RWPE2 (cell line): ENCODE data around the gene QDPR.

Source experiments
- ATAC-seq: fragments of 200-7000 bp; cut with Tn5 transposase; 3 replicates; pipeline ENCODE4 v1.9.1; 2021; ENCODE audit warnings: low read depth
- DNase-seq: peaks from one replicate; pipeline ENCODE4 v3.0.0-alpha.2; 2020; ENCODE audit warnings: low spot score
- H3K27ac ChIP-seq: fragments of 450-650 bp; 2 replicates; pipeline ENCODE4 v1.5.1; 2017; ENCODE audit warnings: mild to moderate bottlenecking; ENCODE audit not compliant: poor library complexity, severe bottlenecking
- H3K27me3 ChIP-seq: fragments of 250-450 bp; sonication (Bioruptor Pico); 2 replicates; pipeline ENCODE4 v1.5.1; 2021; ENCODE audit warnings: mild to moderate bottlenecking, moderate library complexity; ENCODE audit not compliant: insufficient read depth, poor library complexity, severe bottlenecking
- H3K36me3 ChIP-seq: fragments of 250-450 bp; sonication (Bioruptor Pico); 2 replicates; pipeline ENCODE4 v1.5.1; 2020; ENCODE audit warnings: low read depth, mild to moderate bottlenecking, moderate library complexity
- H3K4me1 ChIP-seq: fragments of 250-450 bp; sonication (Bioruptor Pico); 2 replicates; pipeline ENCODE4 v1.5.1; 2021; ENCODE audit warnings: mild to moderate bottlenecking, moderate library complexity; ENCODE audit not compliant: insufficient read depth, poor library complexity, severe bottlenecking
- H3K4me3 ChIP-seq: fragments of 250-450 bp; sonication (Bioruptor Pico); 2 replicates; pipeline ENCODE4 v1.5.1; 2021; ENCODE audit warnings: mild to moderate bottlenecking, moderate library complexity; ENCODE audit not compliant: severe bottlenecking
- H3K9me3 ChIP-seq: fragments of 250-450 bp; sonication (Bioruptor Pico); 2 replicates; pipeline ENCODE4 v1.5.1; 2021; ENCODE audit warnings: mild to moderate bottlenecking, moderate library complexity; ENCODE audit not compliant: severe bottlenecking
- CTCF ChIP-seq: fragments of 450-650 bp; IDR thresholded peaks from one replicate; pipeline ENCODE4 v1.5.1; 2017; ENCODE audit warnings: mild to moderate bottlenecking, moderate library complexity; ENCODE audit not compliant: poor library complexity, severe bottlenecking

The QDPR gene

GRCh38 chr4:17521595-17521994 lies 9.7 kb upstream of the QDPR start:
- Histone ChIP-seq H3K27ac (no peak overlapping the region), H3K4me1 (no peaks in the 10 kb centered on the region), H3K9me3 (no peaks in the 10 kb centered on the region), H3K27me3 (no peaks in the 10 kb centered on the region), H3K36me3 (no peaks in the 10 kb centered on the region), H3K4me3 (no peak overlapping the region)
- TF ChIP-seq CTCF, result no peak
- no peak for ATAC-seq
- no peak for DNase-seq

- no peaks in the 10 kb centered on the region for H3K27me3 ChIP-seq
- H3K9me3 ChIP-seq, result no peaks in the 10 kb centered on the region
- TF ChIP-seq CTCF, result no peak
- no peak for DNase-seq
- no peak for ATAC-seq
- no peak overlapping the region for H3K4me3 ChIP-seq
- no peaks in the 10 kb centered on the region for H3K36me3 ChIP-seq
- H3K27ac ChIP-seq, result no peak overlapping the region
- peaks cover 12% of the 10 kb centered on the region for H3K4me1 ChIP-seq
Measured at GRCh38 chr4:17517664-17518063, 5.8 kb upstream of the QDPR start.

- H3K4me3 ChIP-seq, result no peak overlapping the region
- peaks cover 16% of the 10 kb centered on the region for H3K4me1 ChIP-seq
- no peaks in the 10 kb centered on the region for H3K9me3 ChIP-seq
- no peaks in the 10 kb centered on the region for H3K27me3 ChIP-seq
- H3K27ac ChIP-seq, result no peak overlapping the region
- DNase-seq, result no peak
- ATAC-seq, result no peak
- no peaks in the 10 kb centered on the region for H3K36me3 ChIP-seq
- TF ChIP-seq CTCF, result no peak
Measured at GRCh38 chr4:17516980-17517379, 5.1 kb upstream of the QDPR start.

GRCh38 chr4:17515445-17516407 lies 3.8 kb upstream of the QDPR start:
- Histone ChIP-seq H3K27me3 (no peaks in the 10 kb centered on the region), H3K4me1 (peaks cover 16% of the 10 kb centered on the region), H3K27ac (no peak overlapping the region), H3K36me3 (peaks cover under 1% of the 10 kb centered on the region), H3K4me3 (no peak overlapping the region), H3K9me3 (no peaks in the 10 kb centered on the region)
- no peak for ATAC-seq
- no peak for DNase-seq
- TF ChIP-seq CTCF, result no peak

- no peak for ATAC-seq
- no peak within 1 kb of the TSS for H3K27ac ChIP-seq
- no peaks in the 10 kb centered on the region for H3K9me3 ChIP-seq
- no peak for TF ChIP-seq CTCF
- H3K36me3 ChIP-seq, result peaks cover 9% of the 10 kb centered on the region
- no peak within 1 kb of the TSS for H3K4me3 ChIP-seq
- DNase-seq, result no peak
- peaks cover 16% of the 10 kb centered on the region for H3K4me1 ChIP-seq
- H3K27me3 ChIP-seq, result no peaks in the 10 kb centered on the region
Measured at GRCh38 chr4:17514865-17515264, 3.0 kb upstream of the QDPR start, which contains the start of gene CLRN2. TSS of gene CLRN2 (plus strand) at chr4:17515165. CDS start at chr4:17515267, 102 bp downstream.
